ENCODE results near the gene RAB34.

DNA sequence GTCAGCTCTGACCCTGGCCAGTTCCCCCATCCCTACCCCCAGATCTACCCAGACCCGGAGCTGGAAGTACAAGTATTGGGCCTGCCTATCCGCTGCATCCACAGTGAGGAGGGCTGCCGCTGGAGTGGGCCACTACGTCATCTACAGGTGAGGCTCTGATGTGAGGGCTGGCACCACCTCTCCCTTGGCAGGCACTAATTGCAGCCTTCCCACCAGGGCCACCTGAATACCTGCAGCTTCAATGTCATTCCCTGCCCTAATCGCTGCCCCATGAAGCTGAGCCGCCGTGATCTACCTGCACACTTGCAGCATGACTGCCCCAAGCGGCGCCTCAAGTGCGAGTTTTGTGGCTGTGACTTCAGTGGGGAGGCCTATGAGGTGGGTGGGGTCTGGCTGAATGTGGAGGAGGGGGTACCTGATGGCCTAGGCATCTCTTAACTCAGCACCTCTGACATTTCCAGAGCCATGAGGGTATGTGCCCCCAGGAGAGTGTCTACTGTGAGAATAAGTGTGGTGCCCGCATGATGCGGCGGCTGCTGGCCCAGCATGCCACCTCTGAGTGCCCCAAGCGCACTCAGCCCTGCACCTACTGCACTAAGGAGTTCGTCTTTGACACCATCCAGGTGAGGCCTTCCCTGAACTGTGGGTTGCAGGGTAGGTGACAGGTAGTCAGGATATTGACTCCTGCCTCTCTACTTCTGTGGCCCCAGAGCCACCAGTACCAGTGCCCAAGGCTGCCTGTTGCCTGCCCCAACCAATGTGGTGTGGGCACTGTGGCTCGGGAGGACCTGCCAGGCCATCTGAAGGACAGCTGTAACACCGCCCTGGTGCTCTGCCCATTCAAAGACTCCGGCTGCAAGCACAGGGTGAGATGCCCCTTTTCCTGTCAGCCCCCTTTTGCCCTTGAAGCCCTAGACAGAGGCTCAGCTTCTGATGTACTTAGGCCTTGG lies 30.4 kb upstream of the RAB34 start:
- TF ChIP-seq, protein P1, sequence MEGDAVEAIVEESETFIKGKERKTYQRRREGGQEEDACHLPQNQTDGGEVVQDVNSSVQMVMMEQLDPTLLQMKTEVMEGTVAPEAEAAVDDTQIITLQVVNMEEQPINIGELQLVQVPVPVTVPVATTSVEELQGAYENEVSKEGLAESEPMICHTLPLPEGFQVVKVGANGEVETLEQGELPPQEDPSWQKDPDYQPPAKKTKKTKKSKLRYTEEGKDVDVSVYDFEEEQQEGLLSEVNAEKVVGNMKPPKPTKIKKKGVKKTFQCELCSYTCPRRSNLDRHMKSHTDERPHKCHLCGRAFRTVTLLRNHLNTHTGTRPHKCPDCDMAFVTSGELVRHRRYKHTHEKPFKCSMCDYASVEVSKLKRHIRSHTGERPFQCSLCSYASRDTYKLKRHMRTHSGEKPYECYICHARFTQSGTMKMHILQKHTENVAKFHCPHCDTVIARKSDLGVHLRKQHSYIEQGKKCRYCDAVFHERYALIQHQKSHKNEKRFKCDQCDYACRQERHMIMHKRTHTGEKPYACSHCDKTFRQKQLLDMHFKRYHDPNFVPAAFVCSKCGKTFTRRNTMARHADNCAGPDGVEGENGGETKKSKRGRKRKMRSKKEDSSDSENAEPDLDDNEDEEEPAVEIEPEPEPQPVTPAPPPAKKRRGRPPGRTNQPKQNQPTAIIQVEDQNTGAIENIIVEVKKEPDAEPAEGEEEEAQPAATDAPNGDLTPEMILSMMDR (conservative IDR thresholded peaks at IDR 0.05; ENCODE audit: low read length): 0 out of 2 replicates have a peak, but pooled peaks have one; percentile 21
- no peak for TF ChIP-seq EZH2phosphoT487 (IDR thresholded peaks at IDR 0.05; ENCODE audit: borderline replicate concordance, low read depth, low read length)
